OCI-LY7 (cell line): ENCODE data around the gene ZPR1. TPM values are rescaled to one million over a fixed set of nuclear protein-coding genes. Genes with fewer than 3 reads are reported as not detected.
"Not testable (repeated sequence)": the region's sequence is repeated elsewhere in the genome, so short reads cannot be mapped to it uniquely, and the experiment has no call there.

ENCODE experiments used
- BruUV-seq: library from RNA; stranded (reverse); fragments of 400-500 nt; replicated peaks from 2 replicates; lab custom pipeline; 2021; lab: Mats Ljungman, UMichigan
- CTCF ChIA-PET: fragments of 300-600 bp; sonication (Branson Sonifier 250); formaldehyde crosslinking; loops from one replicate; lab custom pipeline; 2022; ENCODE audit warnings: antibody characterized with exemption; ENCODE audit not compliant: unreplicated experiment; lab: Charles Lee
- POLR2A ChIA-PET: fragments of 300-600 bp; sonication (Branson Sonifier 250); formaldehyde crosslinking; loops from one replicate; lab custom pipeline; 2022; ENCODE audit warnings: antibody characterized with exemption; lab: Charles Lee
- DNase-seq: peaks from one replicate; pipeline ENCODE4 v3.0.0-alpha.2; 2015; ENCODE audit warnings: low spot score
- H2AFZ ChIP-seq: fragments of 200-600 bp; sonication (generic), shearing (Covaris generic); 2 replicates; pipeline ENCODE4 v1.6.1; 2014; ENCODE audit warnings: mild to moderate bottlenecking, antibody characterized with exemption, low read length, moderate library complexity
- H3K27ac ChIP-seq: fragments of 200-600 bp; sonication (generic); 2 replicates; pipeline ENCODE4 v1.5.1; 2014; ENCODE audit warnings: mixed run types, low read depth, mild to moderate bottlenecking, moderate library complexity, low read length, inconsistent platforms; ENCODE audit not compliant: poor library complexity, severe bottlenecking
- H3K36me3 ChIP-seq: fragments of 200-600 bp; sonication (generic); 2 replicates; pipeline ENCODE4 v1.6.1; 2014; ENCODE audit warnings: mild to moderate bottlenecking, antibody characterized with exemption, low read length, moderate library complexity, mixed read lengths; ENCODE audit not compliant: insufficient read depth
- H3K4me1 ChIP-seq: fragments of 200-600 bp; sonication (generic); 2 replicates; pipeline ENCODE4 v1.5.1; 2014; ENCODE audit warnings: mild to moderate bottlenecking, low read length; ENCODE audit not compliant: insufficient read depth, poor library complexity, severe bottlenecking
- H3K4me2 ChIP-seq: fragments of 200-600 bp; sonication (generic); 2 replicates; pipeline ENCODE4 v1.6.1; 2014; ENCODE audit warnings: mild to moderate bottlenecking, low read length
- H3K4me3 ChIP-seq: fragments of 200-600 bp; sonication (generic); 2 replicates; pipeline ENCODE4 v1.5.1; 2014; ENCODE audit warnings: mild to moderate bottlenecking, low read depth, low read length; ENCODE audit not compliant: poor library complexity, severe bottlenecking
- H3K79me2 ChIP-seq: fragments of 200-600 bp; sonication (generic); 2 replicates; pipeline ENCODE4 v1.6.1; 2016; ENCODE audit warnings: low read depth, mild to moderate bottlenecking, low read length, moderate library complexity, mixed read lengths; ENCODE audit not compliant: insufficient read depth
- H3K9me2 ChIP-seq: fragments of 200-600 bp; sonication (generic); 2 replicates; pipeline ENCODE4 v1.6.1; 2016; ENCODE audit warnings: mild to moderate bottlenecking, low read length, mixed read lengths; ENCODE audit not compliant: insufficient read depth
- H3K9me3 ChIP-seq: fragments of 200-600 bp; sonication (generic); 2 replicates; pipeline ENCODE4 v1.6.1; 2014; ENCODE audit warnings: mild to moderate bottlenecking, mixed run types, low read length, mixed read lengths
- H4K20me1 ChIP-seq: fragments of 200-600 bp; sonication (generic); 2 replicates; pipeline ENCODE4 v1.6.1; 2014; ENCODE audit warnings: mild to moderate bottlenecking, antibody characterized with exemption, low read length, moderate library complexity, mixed read lengths; ENCODE audit not compliant: insufficient read depth
- CTCF ChIP-seq: fragments of 200-600 bp; sonication (generic); conservative IDR thresholded peaks from 2 replicates; pipeline ENCODE4 v1.5.1; 2014; ENCODE audit warnings: mild to moderate bottlenecking, antibody characterized with exemption, low read length, moderate library complexity, mixed read lengths
- EZH2phosphoT487 ChIP-seq: fragments of 200-600 bp; sonication (generic); IDR thresholded peaks from 2 replicates; pipeline ENCODE4 v1.6.1; 2018; ENCODE audit warnings: low read depth, borderline replicate concordance, mild to moderate bottlenecking, mixed run types, antibody characterized with exemption, low read length, moderate library complexity, mixed read lengths
- intact Hi-C: fragments of 100-400 bp; cut with micrococcal nuclease; formaldehyde crosslinking; loops from one replicate; pipeline ENCODE4 v1.10.0; 2022; ENCODE audit not compliant: unreplicated experiment
- total RNA-seq, 2 experiments: library from RNA; depleted of rRNA in 1 of 2; stranded (reverse); fragments of >200 nt in 1 of 2; shearing (Covaris generic) in 1 of 2; gene quantifications; 2 replicates each; pipeline ENCODE4 v1.2.3, GENCODE V29; 2014 to 2022

The ZPR1 gene
- total RNA-seq, 2 experiments from 2014 or later = 57.4 to 67.5 TPM

GRCh38 chr11:116762132-116762531 lies 25.7 kb downstream of the ZPR1 start:
- no TSS peak for BruUV-seq
- Histone ChIP-seq H3K9me3 (no peaks in the 10 kb centered on the region), H3K79me2 (no peaks in the 10 kb centered on the region), H2AFZ (no peak overlapping the region), H4K20me1 (no peaks in the 10 kb centered on the region; the same call in 1 of the 2 replicates), H3K4me1 (no peaks in the 10 kb centered on the region), H3K27ac (no peak overlapping the region), H3K36me3 (peaks cover 95% of the 10 kb centered on the region), H3K9me2 (no peaks in the 10 kb centered on the region), H3K4me2 (no peak overlapping the region), H3K4me3 (no peak overlapping the region)
- no peak for DNase-seq
- TF ChIP-seq CTCF (no peak), EZH2phosphoT487 (no peak)
- ChIA-PET POLR2A (interaction anchor here (0.9 kb wide), 1 partner anchor 9 kb away, joined by 3 read pairs; no protein-coding TSS in a partner anchor), CTCF (no interaction called here)
- intact Hi-C loops = no loop called here

- H3K4me3 ChIP-seq, H4K20me1 ChIP-seq, H3K4me2 ChIP-seq, CTCF ChIA-PET, H3K9me3 ChIP-seq, intact Hi-C loops, H3K79me2 ChIP-seq, BruUV-seq, H3K9me2 ChIP-seq, H3K27ac ChIP-seq, H2AFZ ChIP-seq, DNase-seq, H3K4me1 ChIP-seq: not testable (repeated sequence)
- peaks cover 93% of the 10 kb centered on the region for H3K36me3 ChIP-seq
- POLR2A ChIA-PET = interaction anchor here (0.6 kb wide), 1 partner anchor 10 kb away, joined by 4 read pairs; no protein-coding TSS in a partner anchor
Measured at GRCh38 chr11:116756044-116756443, 31.8 kb downstream of the ZPR1 start.

- POLR2A ChIA-PET = interaction anchor here (0.9 to 1.6 kb wide), 3 partner anchors 10 to 417 kb away, joined by 3 read pairs; no protein-coding TSS in a partner anchor
- TF ChIP-seq EZH2phosphoT487 (no peak), CTCF (no peak)
- Histone ChIP-seq H2AFZ (no peak overlapping the region), H3K4me1 (peaks cover 1% of the 10 kb centered on the region), H3K9me3 (no peaks in the 10 kb centered on the region), H3K79me2 (no peaks in the 10 kb centered on the region), H3K4me2 (no peak overlapping the region), H3K4me3 (no peak overlapping the region), H3K9me2 (no peaks in the 10 kb centered on the region), H3K27ac (no peak overlapping the region), H4K20me1 (no peaks in the 10 kb centered on the region), H3K36me3 (peaks cover 94% of the 10 kb centered on the region)
- CTCF ChIA-PET = interaction anchor here (1.2 kb wide), 1 partner anchor 12 kb away, joined by 3 read pairs; no protein-coding TSS in a partner anchor
- intact Hi-C loops = no loop called here
- no TSS peak for BruUV-seq
- DNase-seq = no peak
Measured at GRCh38 chr11:116750070-116750718, 37.6 kb downstream of the ZPR1 start.
